K562 (cell line): ENCODE measurements around the gene RAB31. TPM values are rescaled to one million over a fixed set of nuclear protein-coding genes. Genes with fewer than 3 reads are reported as not detected.

ENCODE experiments used
- ATF7 ChIP-seq: fragments of 450-650 bp; IDR thresholded peaks from 2 replicates; pipeline ENCODE4 v1.7.1; 2014; ENCODE audit warnings: mild to moderate bottlenecking, moderate library complexity
- BRCA1 ChIP-seq, 2 experiments: fragments of 450-650 bp in 1 of 2; sonication (generic) in 1 of 2; formaldehyde crosslinking in 1 of 2; IDR thresholded peaks; 2 replicates each; pipeline versions ENCODE4 v1.5.0 to v1.6.1; 2017 to 2020; ENCODE audit warnings: mild to moderate bottlenecking in 1 of 2, missing genetic modification reagents in 1 of 2
- CBFA2T2 ChIP-seq: fragments of 450-650 bp; conservative IDR thresholded peaks from 2 replicates; pipeline ENCODE4 v1.6.1; 2017; ENCODE audit warnings: mild to moderate bottlenecking
- FOSL1 ChIP-seq: fragments of 200-800 bp; sonication (Bioruptor generic); conservative IDR thresholded peaks from 2 replicates; pipeline ENCODE4 v1.6.1; 2016; ENCODE audit warnings: missing genetic modification characterization, missing compliant biosample characterization
- GTF2E2 ChIP-seq: fragments of 200-800 bp; sonication (Bioruptor generic); IDR thresholded peaks from 2 replicates; pipeline ENCODE4 v1.6.1; 2016; ENCODE audit warnings: missing genetic modification characterization, missing compliant biosample characterization
- L3MBTL2 ChIP-seq: fragments of 450-650 bp; IDR thresholded peaks from 2 replicates; pipeline ENCODE4 v1.6.1; 2016; ENCODE audit warnings: mild to moderate bottlenecking, moderate library complexity
- MCM3 ChIP-seq: fragments of 450-650 bp; IDR thresholded peaks from 2 replicates; pipeline ENCODE4 v1.6.1; 2016
- MEIS2 ChIP-seq: fragments of 450-650 bp; IDR thresholded peaks from 2 replicates; pipeline ENCODE4 v1.6.1; 2014; ENCODE audit warnings: mild to moderate bottlenecking; ENCODE audit not compliant: partially characterized antibody
- MLX ChIP-seq, 2 experiments: fragments of 450-650 bp in 1 of 2; sonication (generic) in 1 of 2; formaldehyde crosslinking; conservative IDR thresholded peaks; 2 replicates each; pipeline versions ENCODE4 v1.4.0 to v1.8.1; 2020 to 2022; ENCODE audit warnings: mild to moderate bottlenecking in 1 of 2, missing genetic modification reagents in 1 of 2
- MYNN ChIP-seq, 2 experiments: sonication (generic); formaldehyde crosslinking in 1 of 2; IDR thresholded peaks; 2 replicates each; pipeline versions ENCODE4 v1.5.0 to v1.6.1; 2016 to 2020; ENCODE audit warnings: antibody characterized with exemption in 1 of 2, missing genetic modification reagents in 1 of 2
- POLR3A ChIP-seq: IDR thresholded peaks from 2 replicates; pipeline ENCODE4 v1.6.1; 2011; ENCODE audit warnings: borderline replicate concordance, mild to moderate bottlenecking, moderate library complexity; ENCODE audit not compliant: insufficient read length, insufficient read depth; ENCODE audit errors: extremely low read depth
- PTTG1 ChIP-seq: fragments of 450-650 bp; IDR thresholded peaks from 2 replicates; pipeline ENCODE4 v1.6.1; 2016; ENCODE audit warnings: low read depth, mild to moderate bottlenecking, missing genetic modification characterization, missing compliant biosample characterization
- RB1 ChIP-seq: fragments of 450-650 bp; IDR thresholded peaks from 2 replicates; pipeline ENCODE4 v1.6.1; 2017; ENCODE audit warnings: low read depth, mild to moderate bottlenecking
- SRSF7 ChIP-seq: fragments of 200-400 bp; formaldehyde crosslinking; optimal IDR thresholded peaks from 2 replicates; pipeline ENCODE3; 2017; ENCODE audit warnings: mild to moderate bottlenecking, low read depth, low read length
- TBP ChIP-seq: optimal IDR thresholded peaks from 2 replicates; pipeline ENCODE3; 2011; ENCODE audit warnings: low read depth, low read length, improper control_type of control experiment
- USF1 ChIP-seq: sonication (generic); formaldehyde crosslinking; IDR thresholded peaks from 2 replicates; pipeline ENCODE4 v1.9.0; 2022; ENCODE audit warnings: mild to moderate bottlenecking, missing genetic modification reagents
- XRCC5 ChIP-seq: fragments of 200-400 bp; formaldehyde crosslinking; IDR thresholded peaks from 2 replicates; pipeline ENCODE4 v1.6.1; 2017; ENCODE audit warnings: low read depth, mild to moderate bottlenecking, low read length
- ZBTB43 ChIP-seq: sonication (generic); formaldehyde crosslinking; IDR thresholded peaks from 2 replicates; pipeline ENCODE4 v1.8.0; 2023; ENCODE audit warnings: mild to moderate bottlenecking, missing genetic modification reagents
- ZBTB7A ChIP-seq: IDR thresholded peaks from 2 replicates; pipeline ENCODE4 v1.6.1; 2011; ENCODE audit warnings: low read depth, mild to moderate bottlenecking, low read length, moderate library complexity, borderline replicate concordance; ENCODE audit not compliant: control insufficient read depth
- ZKSCAN3 ChIP-seq: fragments of 250-450 bp; sonication (Bioruptor Pico); IDR thresholded peaks from 2 replicates; pipeline ENCODE4 v1.4.0; 2020
- ZNF146 ChIP-seq: IDR thresholded peaks from one replicate; pipeline ENCODE4 v1.6.1; 2018; ENCODE audit warnings: missing compliant biosample characterization; ENCODE audit not compliant: unreplicated experiment
- ZNF592 ChIP-seq: fragments of 450-650 bp; IDR thresholded peaks from 2 replicates; pipeline ENCODE4 v1.6.1; 2017; ENCODE audit warnings: antibody characterized with exemption, mild to moderate bottlenecking
- polyA plus RNA-seq, 8 experiments: library from polyadenylated mRNA; depleted of rRNA in 4 of 8; stranded (reverse) in 5 of 8; unstranded in 3 of 8; fragments of >200 nt; fragmentation: Nextera tagmentation in 2 of 8; fragmentation: Illumina TruSeq in 1 of 8; extraction: Ambion mirVana in 2 of 8; extraction: Trizol in 1 of 8; gene quantifications; 2 replicates each; pipeline versions ENCODE4 v1.2.1 to v1.2.3, GENCODE V29; 2011 to 2014; ENCODE audit warnings: inconsistent platforms in 1 of 8, missing spikeins in 1 of 8
- total RNA-seq, 7 experiments: library from RNA; depleted of rRNA in 6 of 7; stranded (reverse); fragments of >200 nt in 6 of 7; fragmentation: Illumina TruSeq in 2 of 7; extraction: Trizol in 2 of 7; gene quantifications; 2 replicates each; pipeline versions ENCODE4 v1.2.1 to v1.2.3, GENCODE V29; 2011 to 2021; ENCODE audit warnings: low replicate concordance in 1 of 7

The RAB31 gene
- total and polyA plus RNA-seq, 9 of the 15 experiments (the other 6 are each of a cell fraction or from before 2014, with no cell fraction given): 20.7 to 70.4 (median 41.3) TPM

- peak; percentile 73; the same call in 1 of the 2 replicates for TF ChIP-seq ZNF592
- TF ChIP-seq FOSL1 (tag): no peak
- TF ChIP-seq L3MBTL2: peak; percentile 60; the same call in 1 of the 2 replicates
- peak; percentile 91 for TF ChIP-seq ZBTB7A
- 0 out of 4 replicates have a peak, but pooled peaks of 1 of the 2 experiments have one; percentile 35 for TF ChIP-seq MLX (CRISPR knock-in tag; conservative IDR thresholded peaks at IDR 0.05)
- no peak for TF ChIP-seq GTF2E2 (tag)
- no peak for TF ChIP-seq MCM3
- TF ChIP-seq BRCA1 (IDR thresholded peaks at IDR 0.05): no peak
- no peak for TF ChIP-seq BRCA1 (CRISPR knock-in tag; IDR thresholded peaks at IDR 0.05)
- peak; percentile 31; the same call in 1 of the 2 replicates for TF ChIP-seq ATF7
- TF ChIP-seq SRSF7: no peak
- TF ChIP-seq ZNF146 (CRISPR knock-in tag): no peak
- TF ChIP-seq CBFA2T2: no peak
- no peak for TF ChIP-seq PTTG1 (tag)
- TF ChIP-seq TBP: peak; percentile 35
- TF ChIP-seq MEIS2: no peak
- no peak for TF ChIP-seq MYNN (IDR thresholded peaks at IDR 0.05)
- TF ChIP-seq MYNN (CRISPR knock-in tag; IDR thresholded peaks at IDR 0.05): no peak
- TF ChIP-seq ZBTB43 (CRISPR knock-in tag): no peak
- TF ChIP-seq RB1: peak; percentile 90
- TF ChIP-seq ZKSCAN3 (CRISPR knock-in tag): no peak
- peak; percentile 49; the same call in 1 of the 2 replicates for TF ChIP-seq USF1 (CRISPR knock-in tag)
- no peak for TF ChIP-seq XRCC5
- TF ChIP-seq POLR3A: no peak
Observed at GRCh38 chr18:9708057-9708433, at the start of gene RAB31 (continued).
